ENCODE measurements around the gene MTMR3.

MTMR3 gene

GRCh38 chr22:30043161-30043560, 160.2 kb downstream of the MTMR3 start:
- Histone ChIP-seq H3K4me2 (no peak overlapping the region), H3K27me3 (ENCODE audit: insufficient read depth, low read depth) (no peaks in the 10 kb centered on the region), H3K9ac (no peak overlapping the region), H4K20me1 (ENCODE audit: insufficient read depth) (no peaks in the 10 kb centered on the region), H2AFZ (ENCODE audit: low read depth) (no peak overlapping the region), H3K27ac (no peak overlapping the region), H3K36me3 (ENCODE audit: insufficient read depth) (no peaks in the 10 kb centered on the region), H3K4me1 (ENCODE audit: low read depth, poor library complexity, severe bottlenecking) (no peaks in the 10 kb centered on the region), H3K79me2 (ENCODE audit: insufficient read depth, low read depth) (no peaks in the 10 kb centered on the region), H3K4me3 (IDR thresholded peaks at IDR 0.05; ENCODE audit: insufficient read depth, low read depth, low read length) (no peak overlapping the region)
- no peak for TF ChIP-seq CTCF (conservative IDR thresholded peaks at IDR 0.05; ENCODE audit: low read depth, low read length)

- no peaks in the 10 kb centered on the region for H3K4me1 ChIP-seq (ENCODE audit: low read depth, poor library complexity, severe bottlenecking)
- no peak for TF ChIP-seq CTCF (conservative IDR thresholded peaks at IDR 0.05; ENCODE audit: low read depth, low read length)
- H3K79me2 ChIP-seq (ENCODE audit: insufficient read depth, low read depth) = no peaks in the 10 kb centered on the region
- no peaks in the 10 kb centered on the region for H3K27me3 ChIP-seq (ENCODE audit: insufficient read depth, low read depth)
- no peaks in the 10 kb centered on the region for H4K20me1 ChIP-seq (ENCODE audit: insufficient read depth)
- no peak overlapping the region for H2AFZ ChIP-seq (ENCODE audit: low read depth)
- no peak overlapping the region for H3K9ac ChIP-seq
- H3K4me2 ChIP-seq = no peak overlapping the region
- H3K4me3 ChIP-seq (IDR thresholded peaks at IDR 0.05; ENCODE audit: insufficient read depth, low read depth, low read length) = no peak overlapping the region
- no peaks in the 10 kb centered on the region for H3K36me3 ChIP-seq (ENCODE audit: insufficient read depth)
- no peak overlapping the region for H3K27ac ChIP-seq
Measured at GRCh38 chr22:30044369-30044768, 161.4 kb downstream of the MTMR3 start.

- H3K9ac ChIP-seq = no peak overlapping the region
- H3K4me1 ChIP-seq (ENCODE audit: low read depth, poor library complexity, severe bottlenecking) = no peaks in the 10 kb centered on the region
- H3K79me2 ChIP-seq (ENCODE audit: insufficient read depth, low read depth) = no peaks in the 10 kb centered on the region
- no peak overlapping the region for H2AFZ ChIP-seq (ENCODE audit: low read depth)
- no peaks in the 10 kb centered on the region for H4K20me1 ChIP-seq (ENCODE audit: insufficient read depth)
- H3K4me2 ChIP-seq = no peak overlapping the region
- H3K4me3 ChIP-seq (IDR thresholded peaks at IDR 0.05; ENCODE audit: insufficient read depth, low read depth, low read length) = no peak overlapping the region
- H3K27ac ChIP-seq = no peak overlapping the region
- H3K27me3 ChIP-seq (ENCODE audit: insufficient read depth, low read depth) = no peaks in the 10 kb centered on the region
- no peaks in the 10 kb centered on the region for H3K36me3 ChIP-seq (ENCODE audit: insufficient read depth)
- TF ChIP-seq CTCF (conservative IDR thresholded peaks at IDR 0.05; ENCODE audit: low read depth, low read length) = no peak
Measured at GRCh38 chr22:30044881-30045493, 162.0 kb downstream of the MTMR3 start.

DNA sequence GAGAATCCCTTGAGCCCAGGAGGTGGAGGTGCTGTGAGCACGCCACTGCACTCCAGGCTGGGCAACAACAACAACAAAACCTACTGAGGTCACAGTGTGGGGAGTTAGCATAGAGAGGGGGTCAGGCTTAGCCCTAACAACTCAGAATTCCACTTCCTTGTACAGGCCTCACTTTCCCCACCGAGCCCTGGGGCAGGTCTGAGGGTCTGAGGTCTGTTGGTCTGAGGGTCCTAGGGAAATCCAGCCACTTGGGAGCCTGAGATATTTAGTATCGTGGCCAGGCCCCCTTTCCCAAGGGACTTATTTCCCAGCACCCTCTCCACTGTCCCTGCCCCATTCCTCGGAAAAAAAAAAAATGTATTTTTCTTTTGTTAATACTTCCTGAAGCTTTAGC, 162.5 kb downstream of the MTMR3 start:
- TF ChIP-seq CTCF (conservative IDR thresholded peaks at IDR 0.05; ENCODE audit: low read depth, low read length) = no peak
- Histone ChIP-seq H3K36me3 (ENCODE audit: insufficient read depth) (no peaks in the 10 kb centered on the region), H3K9ac (no peak overlapping the region), H3K27ac (no peak overlapping the region), H2AFZ (ENCODE audit: low read depth) (no peak overlapping the region), H3K4me1 (ENCODE audit: low read depth, poor library complexity, severe bottlenecking) (no peaks in the 10 kb centered on the region), H4K20me1 (ENCODE audit: insufficient read depth) (no peaks in the 10 kb centered on the region), H3K27me3 (ENCODE audit: insufficient read depth, low read depth) (no peaks in the 10 kb centered on the region), H3K4me3 (IDR thresholded peaks at IDR 0.05; ENCODE audit: insufficient read depth, low read depth, low read length) (no peak overlapping the region), H3K4me2 (no peak overlapping the region), H3K79me2 (ENCODE audit: insufficient read depth, low read depth) (no peaks in the 10 kb centered on the region)
